Endothelial cell of umbilical vein (primary cell): ENCODE results near the gene TGM6. TPM values are rescaled to one million over a fixed set of nuclear protein-coding genes. Genes with fewer than 3 reads are reported as not detected.

Experiments used
- BruUV-seq: library from RNA; stranded (reverse); fragments of 400-500 nt; replicated peaks from 2 replicates; lab custom pipeline; 2021; lab: Mats Ljungman, UMichigan
- CTCF ChIA-PET: fragments of 300-600, 350-600 bp; sonication (Branson Sonifier 250); formaldehyde crosslinking; loops from one replicate; lab custom pipeline; 2021; ENCODE audit warnings: antibody characterized with exemption, inconsistent platforms; lab: Charles Lee
- POLR2A ChIA-PET: fragments of 300-600, 350-600 bp; sonication (Branson Sonifier 250); formaldehyde crosslinking; loops from one replicate; lab custom pipeline; 2021; ENCODE audit warnings: antibody characterized with exemption, inconsistent platforms; lab: Charles Lee
- DNase-seq: peaks from one replicate; pipeline ENCODE4 v3.0.0-alpha.2; 2011; ENCODE audit warnings: low read depth, low spot score
- FAIRE-seq: peaks from 2 replicates; lab custom pipeline; 2011; peaks lifted over from hg19 to GRCh38; lab: Jason Lieb, UNC
- H2AFZ ChIP-seq: 2 replicates; pipeline ENCODE4 v1.6.0; 2012; ENCODE audit warnings: low read depth, low read length, control low read depth, inconsistent platforms
- H3K27ac ChIP-seq: 2 replicates; pipeline ENCODE4 v1.5.1; 2011; ENCODE audit warnings: low read depth, mild to moderate bottlenecking, control low read depth, low read length, moderate library complexity; ENCODE audit not compliant: insufficient read depth
- H3K27me3 ChIP-seq, 2 experiments: 2 replicates each; pipeline versions ENCODE4 v1.6.0 to v1.6.1; 2011; ENCODE audit warnings: low read length in 2 of 2, mixed read lengths in 1 of 2; ENCODE audit not compliant: control insufficient read depth in 2 of 2, insufficient read depth in 2 of 2
- H3K36me3 ChIP-seq, 2 experiments: 2 replicates in 1 of 2; 3 replicates in 1 of 2; pipeline ENCODE4 v1.5.1; 2011; ENCODE audit warnings: low read length in 2 of 2, mild to moderate bottlenecking in 1 of 2, moderate library complexity in 1 of 2; ENCODE audit not compliant: control insufficient read depth in 2 of 2, insufficient read depth in 2 of 2; ENCODE audit errors: extremely low read depth in 1 of 2
- H3K4me1 ChIP-seq: 3 replicates; pipeline ENCODE4 v1.5.1; 2011; ENCODE audit warnings: mild to moderate bottlenecking, low read length; ENCODE audit not compliant: control insufficient read depth, insufficient read depth; ENCODE audit errors: extremely low read depth
- H3K4me2 ChIP-seq: 2 replicates; pipeline ENCODE4 v1.6.1; 2011; ENCODE audit warnings: low read length, control low read depth, mixed read lengths; ENCODE audit not compliant: insufficient read depth
- H3K4me3 ChIP-seq, 3 experiments: fragments of 200-600 bp in 1 of 3; sonication (generic), shearing (Covaris generic) in 1 of 3; replicated peaks in 1 of 3; 2 replicates each; pipeline ENCODE4 v1.5.1; 2011 to 2016; ENCODE audit warnings: control low read depth in 3 of 3, low read length in 3 of 3, mild to moderate bottlenecking in 2 of 3, inconsistent platforms in 1 of 3, low read depth in 1 of 3, moderate library complexity in 1 of 3; ENCODE audit not compliant: insufficient read depth in 1 of 3
- H3K79me2 ChIP-seq: 2 replicates; pipeline ENCODE4 v1.6.0; 2012; ENCODE audit warnings: low read length, inconsistent platforms; ENCODE audit not compliant: control insufficient read depth, insufficient read depth
- H3K9ac ChIP-seq: replicated peaks from 2 replicates; pipeline ENCODE3; 2011; ENCODE audit warnings: low read length, control low read depth; ENCODE audit not compliant: insufficient read depth; ENCODE audit errors: extremely low read depth
- H3K9me1 ChIP-seq: replicated peaks from 3 replicates; pipeline ENCODE4 v1.6.0; 2011; ENCODE audit warnings: mild to moderate bottlenecking, low read length; ENCODE audit not compliant: control insufficient read depth, insufficient read depth; ENCODE audit errors: extremely low read depth
- H3K9me3 ChIP-seq: replicated peaks from 2 replicates; pipeline ENCODE4 v1.5.1; 2012; ENCODE audit warnings: low read length, inconsistent platforms; ENCODE audit not compliant: control insufficient read depth, insufficient read depth
- H4K20me1 ChIP-seq: replicated peaks from 2 replicates; pipeline ENCODE3; 2011; ENCODE audit warnings: mild to moderate bottlenecking, low read length; ENCODE audit not compliant: control insufficient read depth, insufficient read depth; ENCODE audit errors: extremely low read depth
- EZH2 ChIP-seq: IDR thresholded peaks from 2 replicates; pipeline ENCODE4 v1.6.1; 2012; ENCODE audit warnings: borderline replicate concordance, low read depth, mild to moderate bottlenecking, moderate library complexity, low read length, inconsistent platforms; ENCODE audit not compliant: severe bottlenecking
- FOS ChIP-seq: IDR thresholded peaks from 2 replicates; pipeline ENCODE4 v1.6.1; 2011; ENCODE audit warnings: mild to moderate bottlenecking, low read length, moderate library complexity, borderline replicate concordance; ENCODE audit not compliant: insufficient read depth
- GATA2 ChIP-seq: IDR thresholded peaks from 2 replicates; pipeline ENCODE4 v1.7.0; 2011; ENCODE audit warnings: low read depth, mild to moderate bottlenecking, moderate library complexity, mixed read lengths, low read length; ENCODE audit not compliant: insufficient read length, insufficient read depth
- JUN ChIP-seq: IDR thresholded peaks from 2 replicates; pipeline ENCODE4 v1.6.1; 2011; ENCODE audit warnings: borderline replicate concordance, low read depth; ENCODE audit not compliant: insufficient read length, insufficient read depth
- MYC ChIP-seq: IDR thresholded peaks from one replicate; pipeline ENCODE4 v1.6.1; 2011; ENCODE audit warnings: mild to moderate bottlenecking, low read depth, low read length
- POLR2A ChIP-seq: IDR thresholded peaks from 2 replicates; pipeline ENCODE4 v1.6.1; 2012; ENCODE audit warnings: low read depth, mild to moderate bottlenecking, control low read depth, low read length
- POLR2AphosphoS5 ChIP-seq: IDR thresholded peaks from 2 replicates; pipeline ENCODE4 v1.6.1; 2012; ENCODE audit warnings: low read depth, mild to moderate bottlenecking, control low read depth, low read length, moderate library complexity; ENCODE audit not compliant: insufficient read depth
- dilution Hi-C: fragments of 300-500 bp; cut with MboI; formaldehyde crosslinking; loops from one replicate; pipeline ENCODE4 v1.15.0; 2019; ENCODE audit warnings: low sequenced_read_pairs; ENCODE audit not compliant: extremely low pct_ligation_motif_present
- intact Hi-C: fragments of 100-400 bp; cut with micrococcal nuclease; formaldehyde crosslinking; loops from one replicate; pipeline ENCODE4 v1.10.0; 2022
- polyA plus RNA-seq, 4 experiments: library from polyadenylated mRNA; depleted of rRNA in 3 of 4; stranded (reverse) in 3 of 4; unstranded in 1 of 4; fragments of >200 nt; gene quantifications; 2 replicates each; pipeline versions ENCODE4 v1.2.1 to v1.2.3, GENCODE V29; 2011 to 2012; ENCODE audit warnings: missing spikeins in 1 of 4
- total RNA-seq: library from RNA; stranded (reverse); gene quantifications from 2 replicates; pipeline ENCODE4 v1.2.3, GENCODE V29; 2021
- TF ChIP-seq, protein P1 (sequence below): IDR thresholded peaks from 2 replicates; pipeline ENCODE4 v1.6.1; 2011; ENCODE audit not compliant: insufficient read depth, insufficient read length
- TF ChIP-seq, protein P2 (sequence below), 2 donors: IDR thresholded peaks; 1 replicate in 1 of 2; 2 replicates in 1 of 2; pipeline ENCODE4 v1.5.1; 2011; ENCODE audit warnings: low read length in 2 of 2, mild to moderate bottlenecking in 2 of 2, moderate library complexity in 2 of 2, control low read depth in 1 of 2, inconsistent platforms in 1 of 2, low read depth in 1 of 2; ENCODE audit not compliant: insufficient read depth in 1 of 2; ENCODE audit errors: extremely low read depth in 1 of 2

Gene TGM6
- total and polyA plus RNA-seq, 2 donors (not counting 3 experiments of a cell fraction or from before 2014, with no cell fraction given): not detected

DNA sequence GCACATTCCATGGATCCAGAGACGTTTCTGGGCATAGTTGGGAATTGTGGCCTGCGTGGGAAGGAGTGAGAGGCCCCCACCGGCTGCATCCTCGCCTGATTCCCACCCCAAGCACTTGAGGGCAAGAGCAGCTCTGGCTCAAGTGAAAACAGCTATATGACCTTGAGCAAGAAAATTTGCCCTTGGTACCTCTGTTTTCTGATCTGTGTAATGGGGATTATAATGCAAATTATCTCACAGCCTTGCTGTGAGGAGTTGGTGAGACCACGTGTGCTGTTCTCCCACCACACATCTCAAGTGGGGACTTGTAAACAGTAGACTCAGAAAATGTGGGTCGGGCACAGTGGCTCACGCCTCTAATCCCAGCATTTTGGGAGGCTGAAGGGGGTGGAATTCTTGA lies 602 bp downstream of the TGM6 start:
- no peak overlapping the region for H3K4me2 ChIP-seq
- dilution Hi-C loops (no loop called here), intact Hi-C loops (no loop called here)
- no peaks in the 10 kb centered on the region for H3K9me1 ChIP-seq
- TF ChIP-seq, protein P1, sequence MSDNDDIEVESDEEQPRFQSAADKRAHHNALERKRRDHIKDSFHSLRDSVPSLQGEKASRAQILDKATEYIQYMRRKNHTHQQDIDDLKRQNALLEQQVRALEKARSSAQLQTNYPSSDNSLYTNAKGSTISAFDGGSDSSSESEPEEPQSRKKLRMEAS: no peak
- no peak for TF ChIP-seq MYC
- TF ChIP-seq POLR2AphosphoS5: no peak
- no peak for TF ChIP-seq GATA2
- no peak for TF ChIP-seq POLR2A
- no peak for TF ChIP-seq EZH2
- TF ChIP-seq, protein P2, sequence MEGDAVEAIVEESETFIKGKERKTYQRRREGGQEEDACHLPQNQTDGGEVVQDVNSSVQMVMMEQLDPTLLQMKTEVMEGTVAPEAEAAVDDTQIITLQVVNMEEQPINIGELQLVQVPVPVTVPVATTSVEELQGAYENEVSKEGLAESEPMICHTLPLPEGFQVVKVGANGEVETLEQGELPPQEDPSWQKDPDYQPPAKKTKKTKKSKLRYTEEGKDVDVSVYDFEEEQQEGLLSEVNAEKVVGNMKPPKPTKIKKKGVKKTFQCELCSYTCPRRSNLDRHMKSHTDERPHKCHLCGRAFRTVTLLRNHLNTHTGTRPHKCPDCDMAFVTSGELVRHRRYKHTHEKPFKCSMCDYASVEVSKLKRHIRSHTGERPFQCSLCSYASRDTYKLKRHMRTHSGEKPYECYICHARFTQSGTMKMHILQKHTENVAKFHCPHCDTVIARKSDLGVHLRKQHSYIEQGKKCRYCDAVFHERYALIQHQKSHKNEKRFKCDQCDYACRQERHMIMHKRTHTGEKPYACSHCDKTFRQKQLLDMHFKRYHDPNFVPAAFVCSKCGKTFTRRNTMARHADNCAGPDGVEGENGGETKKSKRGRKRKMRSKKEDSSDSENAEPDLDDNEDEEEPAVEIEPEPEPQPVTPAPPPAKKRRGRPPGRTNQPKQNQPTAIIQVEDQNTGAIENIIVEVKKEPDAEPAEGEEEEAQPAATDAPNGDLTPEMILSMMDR (IDR thresholded peaks at IDR 0.05; ENCODE audit: extremely low read depth in 1 of 2, insufficient read depth in 1 of 2, low read depth in 1 of 2, low read length in 2 of 2): no peak
- no peak for TF ChIP-seq JUN
- no peak for TF ChIP-seq FOS
- DNase-seq (no peak), FAIRE-seq (no peak)
- no peak overlapping the region for H3K9ac ChIP-seq
- no peaks in the 10 kb centered on the region for H3K9me3 ChIP-seq
- H3K79me2 ChIP-seq: no peaks in the 10 kb centered on the region
- no peak overlapping the region for H3K27ac ChIP-seq
- H2AFZ ChIP-seq: no peak overlapping the region
- no peaks in the 10 kb centered on the region for H4K20me1 ChIP-seq
- H3K36me3 ChIP-seq: no peaks in the 10 kb centered on the region
- H3K4me1 ChIP-seq: no peaks in the 10 kb centered on the region
- POLR2A ChIA-PET: interaction anchor here (0.6 kb wide), 1 partner anchor 103 kb away, joined by 6 read pairs; no protein-coding TSS in a partner anchor
- no peaks in the 10 kb centered on the region for H3K27me3 ChIP-seq
- no TSS peak for BruUV-seq
- no peak overlapping the region for H3K4me3 ChIP-seq
- CTCF ChIA-PET: interaction anchor here (1.3 kb wide), 1 partner anchor 13 kb away, joined by 4 read pairs; no protein-coding TSS in a partner anchor
